Mucosa of descending colon (tissue), 3 donors: ENCODE data around the gene ECHDC3. TPM values are rescaled to one million over a fixed set of nuclear protein-coding genes. Genes with fewer than 3 reads are reported as not detected.

Source experiments
- ATAC-seq: fragments of 200-7000 bp; cut with Tn5 transposase; one replicate; pipeline ENCODE4 v1.9.1; 2020; ENCODE audit warnings: mild to moderate bottlenecking, moderate library complexity
- DNase-seq, 3 donors: peaks; one replicate each; pipeline ENCODE4 v3.0.0-alpha.2; 2020
- H3K36me3 ChIP-seq: fragments of 200-600 bp; one replicate; pipeline ENCODE4 v1.8.0; 2021; ENCODE audit warnings: low read depth, mild to moderate bottlenecking
- H3K4me1 ChIP-seq: fragments of 200-600 bp; one replicate; pipeline ENCODE4 v1.8.0; 2021; ENCODE audit warnings: low read depth, mild to moderate bottlenecking
- H3K4me3 ChIP-seq: fragments of 200-600 bp; one replicate; pipeline ENCODE4 v1.8.0; 2021; ENCODE audit warnings: mild to moderate bottlenecking
- H3K9me3 ChIP-seq: fragments of 200-600 bp; one replicate; pipeline ENCODE4 v1.8.0; 2021; ENCODE audit warnings: mild to moderate bottlenecking
- intact Hi-C, 2 donors: fragments of 100-400 bp; cut with DNase I in 1 of 2; cut with micrococcal nuclease in 1 of 2; formaldehyde crosslinking; loops; one replicate each; pipeline versions ENCODE4 v1.11.0 to v1.11.1; 2022; cut with DNase I, micrococcal nuclease
- total RNA-seq, 3 donors: library from RNA; stranded (reverse); fragmentation: NEBNext Ultra II Directional in 2 of 3; extraction: Animal tissue kit (Norgen Biotek cat#: 25700) in 2 of 3; gene quantifications; one replicate each; pipeline versions ENCODE4 v1.2.1 to v1.2.4, GENCODE V29; 2021 to 2023
- TF ChIP-seq, protein P1 (sequence below): fragments of 200-600 bp; IDR thresholded peaks from one replicate; pipeline ENCODE4 v1.8.0; 2022; ENCODE audit warnings: antibody characterized with exemption, mild to moderate bottlenecking
- donor health status: DM: no; HTN: no; CAD: no; lungs with moderate emphysema.
- donor health status: DM: no; HTN: no; CAD: no.
- donor health status: DM: no; HTN: yes; CAD: no.

Gene ECHDC3
- total RNA-seq, 3 donors from 2014 or later, result 0.43 to 9.4 (median 1.3) TPM

DNA sequence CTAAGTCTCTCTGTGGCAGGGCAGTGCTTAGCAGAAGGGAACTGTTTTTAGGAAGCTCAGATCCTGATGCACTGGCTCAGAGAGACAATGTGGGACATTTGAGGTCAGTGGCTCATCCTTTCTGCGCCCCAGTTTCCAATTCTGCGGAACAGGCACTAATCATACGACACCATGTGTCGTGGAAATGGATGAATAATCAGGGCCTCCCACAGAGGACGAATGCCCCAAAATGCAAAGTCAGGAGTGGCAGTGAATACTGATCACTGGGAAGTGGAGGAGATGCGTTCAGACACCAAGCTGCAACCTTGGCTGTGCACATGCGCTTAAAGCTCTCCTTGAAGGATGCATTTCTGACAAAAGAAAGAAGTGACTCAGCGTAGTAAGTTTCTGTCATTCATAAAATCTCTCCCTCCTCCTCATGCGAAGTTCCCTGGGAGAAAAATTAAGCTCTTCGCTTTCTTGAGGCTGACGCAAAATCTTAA is 21.9 kb upstream of the ECHDC3 start:
- Histone ChIP-seq H3K36me3 (no peaks in the 10 kb centered on the region), H3K4me3 (no peak overlapping the region), H3K4me1 (peaks cover 3% of the 10 kb centered on the region), H3K9me3 (no peaks in the 10 kb centered on the region)
- intact Hi-C loops, result loop anchor here (10.0 kb wide), 1 partner anchor 206 kb away; no protein-coding TSS in a partner anchor
- peak; percentile 5 for ATAC-seq
- TF ChIP-seq, protein P1, sequence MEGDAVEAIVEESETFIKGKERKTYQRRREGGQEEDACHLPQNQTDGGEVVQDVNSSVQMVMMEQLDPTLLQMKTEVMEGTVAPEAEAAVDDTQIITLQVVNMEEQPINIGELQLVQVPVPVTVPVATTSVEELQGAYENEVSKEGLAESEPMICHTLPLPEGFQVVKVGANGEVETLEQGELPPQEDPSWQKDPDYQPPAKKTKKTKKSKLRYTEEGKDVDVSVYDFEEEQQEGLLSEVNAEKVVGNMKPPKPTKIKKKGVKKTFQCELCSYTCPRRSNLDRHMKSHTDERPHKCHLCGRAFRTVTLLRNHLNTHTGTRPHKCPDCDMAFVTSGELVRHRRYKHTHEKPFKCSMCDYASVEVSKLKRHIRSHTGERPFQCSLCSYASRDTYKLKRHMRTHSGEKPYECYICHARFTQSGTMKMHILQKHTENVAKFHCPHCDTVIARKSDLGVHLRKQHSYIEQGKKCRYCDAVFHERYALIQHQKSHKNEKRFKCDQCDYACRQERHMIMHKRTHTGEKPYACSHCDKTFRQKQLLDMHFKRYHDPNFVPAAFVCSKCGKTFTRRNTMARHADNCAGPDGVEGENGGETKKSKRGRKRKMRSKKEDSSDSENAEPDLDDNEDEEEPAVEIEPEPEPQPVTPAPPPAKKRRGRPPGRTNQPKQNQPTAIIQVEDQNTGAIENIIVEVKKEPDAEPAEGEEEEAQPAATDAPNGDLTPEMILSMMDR, result no peak
- no peak for DNase-seq

GRCh38 chr10:11721806-11722205 is 20.4 kb upstream of the ECHDC3 start:
- no peak for DNase-seq
- no peaks in the 10 kb centered on the region for H3K36me3 ChIP-seq
- no peak overlapping the region for H3K4me3 ChIP-seq
- no peak for ATAC-seq
- intact Hi-C loops, result loop anchor here (10.0 kb wide), 1 partner anchor 207 kb away; no protein-coding TSS in a partner anchor
- TF ChIP-seq, protein P1, result no peak
- H3K4me1 ChIP-seq, result no peaks in the 10 kb centered on the region
- H3K9me3 ChIP-seq, result no peaks in the 10 kb centered on the region

DNA sequence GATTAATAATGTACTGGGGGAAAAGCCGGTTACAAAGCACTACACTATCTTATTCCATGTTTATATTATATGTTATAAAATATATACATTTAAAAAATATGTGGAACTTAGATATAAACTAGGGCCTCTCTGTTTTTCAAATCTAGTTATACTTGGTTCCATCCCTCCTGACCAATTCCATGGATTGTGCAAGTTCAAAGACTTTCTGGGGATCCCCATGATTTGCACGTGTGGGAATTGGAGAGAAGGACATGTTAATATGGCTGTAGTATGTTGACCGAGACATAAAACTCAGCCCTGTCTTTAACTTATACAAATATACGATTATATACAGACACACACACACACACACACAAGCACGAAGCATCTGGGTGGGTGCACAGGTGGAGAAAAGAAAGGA is 18.8 kb upstream of the ECHDC3 start:
- H3K4me3 ChIP-seq, result no peak overlapping the region
- no peaks in the 10 kb centered on the region for H3K36me3 ChIP-seq
- TF ChIP-seq, protein P1, result no peak
- peaks cover 2% of the 10 kb centered on the region for H3K9me3 ChIP-seq
- no peak for DNase-seq
- ATAC-seq, result no peak
- intact Hi-C loops, result loop anchor here (10.0 kb wide), 1 partner anchor 209 kb away; no protein-coding TSS in a partner anchor
- H3K4me1 ChIP-seq, result no peaks in the 10 kb centered on the region

DNA sequence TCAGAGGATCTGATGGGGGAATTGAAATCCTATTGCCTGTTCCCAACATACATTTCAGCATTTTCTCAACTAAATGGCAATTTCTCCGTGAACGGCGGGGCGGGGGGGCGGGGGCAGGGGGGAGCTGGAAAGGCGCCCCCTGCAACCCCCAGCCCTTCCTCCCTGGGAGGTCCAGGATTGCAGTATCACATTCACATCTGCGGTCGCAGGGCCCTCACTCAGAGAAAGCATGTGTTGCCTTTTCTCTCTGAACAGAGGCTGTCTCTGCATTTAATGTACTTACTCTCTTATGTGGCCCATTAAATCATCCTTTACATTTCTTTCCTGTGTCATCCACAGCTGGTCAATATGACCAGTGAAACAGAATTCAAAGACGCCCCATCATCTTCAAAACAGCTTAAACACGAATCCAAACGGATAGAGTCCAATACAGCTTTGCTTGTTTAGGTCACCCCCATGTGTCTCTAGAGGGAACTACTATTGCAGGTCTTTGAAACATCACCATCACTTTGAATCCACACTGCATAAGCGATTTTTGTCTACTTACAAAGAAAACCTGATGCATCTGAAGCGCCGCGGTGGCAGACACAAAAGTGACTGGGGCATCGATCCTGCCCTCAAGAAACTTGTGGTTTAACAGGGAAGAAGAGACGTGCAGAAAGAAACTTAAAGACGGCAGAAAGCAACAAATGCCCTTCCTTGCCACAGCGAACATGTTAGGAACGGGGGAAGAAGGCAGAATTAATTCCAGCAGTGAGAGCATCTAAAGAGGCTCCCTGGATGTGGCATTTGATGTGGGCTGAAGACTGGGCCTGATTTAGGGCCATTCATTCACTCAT is 17.0 kb upstream of the ECHDC3 start:
- TF ChIP-seq, protein P1, result no peak
- H3K4me3 ChIP-seq, result no peak overlapping the region
- no peaks in the 10 kb centered on the region for H3K4me1 ChIP-seq
- DNase-seq, result peak in 1 of 3 donors; percentile 58
- peaks cover 7% of the 10 kb centered on the region for H3K9me3 ChIP-seq
- H3K36me3 ChIP-seq, result no peaks in the 10 kb centered on the region
- ATAC-seq, result peak; percentile 77
- intact Hi-C loops, result loop anchor here (10.0 kb wide), 1 partner anchor 210 kb away; no protein-coding TSS in a partner anchor

GRCh38 chr10:11725912-11726311 is 16.3 kb upstream of the ECHDC3 start:
- peaks cover 9% of the 10 kb centered on the region for H3K9me3 ChIP-seq
- no peaks in the 10 kb centered on the region for H3K4me1 ChIP-seq
- ATAC-seq, result no peak
- TF ChIP-seq, protein P1, result no peak
- no peaks in the 10 kb centered on the region for H3K36me3 ChIP-seq
- no peak overlapping the region for H3K4me3 ChIP-seq
- DNase-seq, result no peak
- intact Hi-C loops, result loop anchor here (10.0 kb wide), 1 partner anchor 211 kb away; no protein-coding TSS in a partner anchor
